T-cell (primary cell): ENCODE data around the gene ADAM12. TPM values are rescaled to one million over a fixed set of nuclear protein-coding genes. Genes with fewer than 3 reads are reported as not detected.

Source experiments
- ATAC-seq, 4 experiments: fragments of 200-7000 bp in 3 of 4; fragments of 150-1000 bp in 1 of 4; cut with Tn5 transposase; replicated peaks in 1 of 4; 1 replicate in 3 of 4; 2 replicates in 1 of 4; pipeline ENCODE4 v1.10.0; 2021; ENCODE audit warnings: moderate library complexity in 3 of 4, mild to moderate bottlenecking in 2 of 4, moderate number of reproducible peaks in 1 of 4
- CTCF ChIA-PET, 2 donors: fragments of 300-600 bp; sonication (Branson Sonifier 250); formaldehyde crosslinking; loops; one replicate each; lab custom pipeline; 2022; ENCODE audit warnings: antibody characterized with exemption in 2 of 2; lab: Charles Lee
- POLR2A ChIA-PET, 2 donors: fragments of 300-600 bp; sonication (Branson Sonifier 250); formaldehyde crosslinking; loops; one replicate each; lab custom pipeline; 2022; ENCODE audit warnings: antibody characterized with exemption in 2 of 2; lab: Charles Lee
- DNase-seq, 35 experiments: peaks; one replicate each; pipeline versions ENCODE4 v3.0.0 to v3.0.0-alpha.2; 2013 to 2023
- H3K27ac ChIP-seq: one replicate; pipeline ENCODE4 v1.5.1; 2013; ENCODE audit warnings: low read length
- H3K27me3 ChIP-seq, 2 experiments: replicated peaks in 1 of 2; 1 replicate in 1 of 2; 2 replicates in 1 of 2; pipeline versions ENCODE4 v1.6.1 to v1.7.0; 2013; ENCODE audit warnings: low read length in 1 of 2, mixed read lengths in 1 of 2; ENCODE audit not compliant: control insufficient read depth in 2 of 2, insufficient read depth in 2 of 2; ENCODE audit errors: extremely low read depth in 1 of 2
- H3K36me3 ChIP-seq, 2 donors: 1 replicate in 1 of 2; 2 replicates in 1 of 2; pipeline versions ENCODE4 v1.6.1 to v1.7.0; 2013; ENCODE audit warnings: low read length in 1 of 2; ENCODE audit not compliant: control insufficient read depth in 2 of 2, insufficient read depth in 1 of 2; ENCODE audit errors: extremely low read depth in 1 of 2
- H3K4me1 ChIP-seq, 2 experiments: 1 replicate in 1 of 2; 2 replicates in 1 of 2; pipeline versions ENCODE4 v1.6.1 to v1.7.0; 2013; ENCODE audit warnings: low read length in 2 of 2, mixed read lengths in 1 of 2; ENCODE audit not compliant: insufficient read depth in 2 of 2, control insufficient read depth in 1 of 2; ENCODE audit errors: extremely low read depth in 1 of 2
- H3K4me3 ChIP-seq, 2 donors: 1 replicate in 1 of 2; 2 replicates in 1 of 2; pipeline versions ENCODE4 v1.5.1 to v1.7.0; 2013; ENCODE audit warnings: mild to moderate bottlenecking in 2 of 2, low read length in 1 of 2, moderate library complexity in 1 of 2; ENCODE audit not compliant: control insufficient read depth in 1 of 2; ENCODE audit errors: extremely low read depth in 1 of 2
- H3K9me3 ChIP-seq: 2 replicates; pipeline ENCODE4 v1.7.0; 2013
- H3K27ac Mint-ChIP-seq, 2 donors: one replicate each; pipeline ENCODE4 v1.8.0; 2020 to 2021; ENCODE audit warnings: mild to moderate bottlenecking in 2 of 2, mixed read lengths in 2 of 2
- H3K27me3 Mint-ChIP-seq, 2 donors: one replicate each; pipeline ENCODE4 v1.8.0; 2021 to 2022; ENCODE audit warnings: mixed read lengths in 2 of 2
- H3K36me3 Mint-ChIP-seq: one replicate; pipeline ENCODE4 v1.8.0; 2021; ENCODE audit warnings: mixed read lengths
- H3K4me1 Mint-ChIP-seq, 3 donors: one replicate each; pipeline ENCODE4 v1.8.0; 2020 to 2022; ENCODE audit warnings: mixed read lengths in 3 of 3, mild to moderate bottlenecking in 1 of 3
- H3K4me3 Mint-ChIP-seq, 3 donors: one replicate each; pipeline ENCODE4 v1.8.0; 2020 to 2022; ENCODE audit warnings: mild to moderate bottlenecking in 3 of 3, mixed read lengths in 3 of 3, moderate library complexity in 3 of 3
- H3K9me3 Mint-ChIP-seq, 3 donors: one replicate each; pipeline ENCODE4 v1.8.0; 2020 to 2022; ENCODE audit warnings: mixed read lengths in 3 of 3
- WGBS: methylation state at CpG from one replicate; pipeline ENCODE4 v1.1.5; 2013; ENCODE audit warnings: missing lambda C conversion rate; ENCODE audit not compliant: insufficient coverage; 5-methylcytosine and 5-hydroxymethylcytosine counted together
- total RNA-seq, 35 experiments: library from RNA in 6 of 35; stranded (reverse) in 6 of 35; fragments of 120-200 nt in 1 of 35; gene quantifications; one replicate each; pipeline versions ENCODE4 v1.2.1 to v1.2.4 and lab custom pipeline; 2013 to 2026

The ADAM12 gene
- total RNA-seq, 5 donors from 2014 or later (not counting 1 experiment from before 2014, with no cell fraction given), result 0.35 to 5.7 (median 1.2) TPM

DNA sequence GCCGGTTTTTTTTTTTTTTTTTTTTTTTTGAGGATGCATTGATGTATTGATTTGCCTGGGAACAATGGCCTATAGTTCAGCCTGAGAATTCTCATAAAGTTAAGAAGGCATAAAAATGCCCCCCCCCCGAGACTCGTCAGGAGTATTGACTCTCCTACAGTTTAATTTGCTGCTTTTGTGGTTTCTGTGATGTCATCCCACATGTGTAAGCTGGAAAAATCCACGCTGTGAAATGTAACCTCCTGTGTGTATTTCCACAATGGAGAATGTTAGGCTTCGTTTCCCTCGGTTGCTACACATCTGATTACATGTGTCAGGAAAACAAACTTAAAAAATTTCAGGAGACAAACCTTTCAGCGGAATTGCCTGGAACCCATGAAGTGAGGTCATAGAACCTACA lies 374.0 kb downstream of the ADAM12 start:
- Histone ChIP-seq H3K4me3 (no peak overlapping the region), H3K27me3 (peaks cover 0 to 5% of the 10 kb centered on the region in 2 experiments), H3K4me1 (peaks cover 0 to 8% of the 10 kb centered on the region in 2 experiments), H3K36me3 (no peaks in the 10 kb centered on the region), H3K9me3 (no peaks in the 10 kb centered on the region), H3K27ac (no peak overlapping the region)
- ChIA-PET POLR2A (interaction anchor here in 1 of 2 donors (0.6 kb wide), 1 partner anchor 391 kb away, joined by 4 read pairs; no protein-coding TSS in a partner anchor), CTCF (interaction anchor here in 1 of 2 donors (0.6 kb wide), 1 partner anchor 511 kb away, joined by 3 read pairs; no protein-coding TSS in a partner anchor)
- no peak overlapping the region for H3K4me3 Mint-ChIP-seq
- H3K27ac Mint-ChIP-seq, result no peak overlapping the region
- DNase-seq (no peak), ATAC-seq (no peak)
- peaks cover 0 to 15% (median 0%) of the 10 kb centered on the region in 3 donors for H3K4me1 Mint-ChIP-seq
- peaks cover 7 to 15% of the 10 kb centered on the region in 2 donors for H3K27me3 Mint-ChIP-seq
- no peaks in the 10 kb centered on the region for H3K9me3 Mint-ChIP-seq
- WGBS, result 96% methylated on average over 3 of the region's 7 CpGs
- no peaks in the 10 kb centered on the region for H3K36me3 Mint-ChIP-seq

DNA sequence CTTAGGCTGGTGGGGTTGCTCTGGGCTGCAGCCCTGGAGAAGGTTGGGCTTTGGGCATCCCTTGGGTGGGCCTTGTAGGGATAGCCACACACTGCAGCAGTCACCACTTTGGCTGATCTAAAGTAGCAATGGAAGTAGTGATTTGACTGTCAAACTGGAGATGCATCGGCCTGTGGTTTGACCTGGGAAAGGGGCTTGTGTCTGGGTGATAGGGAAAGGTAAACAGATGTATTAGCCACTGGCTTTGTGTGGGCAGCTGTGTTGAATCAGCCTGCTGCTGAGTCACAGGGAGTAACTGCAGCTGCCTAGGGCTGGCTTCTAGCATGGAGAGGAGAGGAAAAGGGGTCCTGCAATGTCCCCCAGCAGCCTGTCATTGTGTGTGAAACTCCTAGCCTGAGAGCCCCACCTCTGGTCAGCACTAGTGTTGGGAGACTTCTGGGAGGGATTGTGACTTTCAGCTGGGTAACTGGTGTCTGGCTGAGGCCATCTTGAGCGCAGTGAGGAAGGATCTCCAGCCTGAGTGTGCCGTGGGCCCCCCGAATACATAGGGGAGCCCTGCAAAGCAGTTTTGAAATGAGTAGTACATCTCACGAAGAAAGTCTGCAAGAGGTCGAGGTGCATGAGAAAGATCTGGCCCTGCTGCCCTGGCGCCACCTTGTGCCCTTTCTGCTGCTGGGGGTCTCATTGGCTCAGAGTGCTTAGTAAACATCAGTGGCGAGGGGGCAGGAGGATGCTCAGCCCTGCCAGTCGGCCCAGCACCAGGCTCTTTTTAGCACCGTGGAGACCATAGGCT lies 374.6 kb downstream of the ADAM12 start:
- H3K4me3 ChIP-seq, result no peak overlapping the region
- H3K27me3 Mint-ChIP-seq, result peaks cover 4 to 15% of the 10 kb centered on the region in 2 donors
- POLR2A ChIA-PET, result interaction anchor here in 1 of 2 donors (0.6 kb wide), 1 partner anchor 391 kb away, joined by 4 read pairs; no protein-coding TSS in a partner anchor
- peaks cover 0 to 8% of the 10 kb centered on the region in 2 experiments for H3K4me1 ChIP-seq
- DNase-seq (peak in 2 of 35 experiments; percentile 6 to 11), ATAC-seq (no peak)
- H3K27me3 ChIP-seq, result peaks cover 0 to 5% of the 10 kb centered on the region in 2 experiments
- no peaks in the 10 kb centered on the region for H3K9me3 Mint-ChIP-seq
- no peaks in the 10 kb centered on the region for H3K36me3 ChIP-seq
- H3K27ac ChIP-seq, result no peak overlapping the region
- H3K36me3 Mint-ChIP-seq, result no peaks in the 10 kb centered on the region
- peaks cover 0 to 15% (median 0%) of the 10 kb centered on the region in 3 donors for H3K4me1 Mint-ChIP-seq
- no peak overlapping the region for H3K27ac Mint-ChIP-seq
- CTCF ChIA-PET, result no interaction called here
- no peaks in the 10 kb centered on the region for H3K9me3 ChIP-seq
- H3K4me3 Mint-ChIP-seq, result no peak overlapping the region
- WGBS, result 59% methylated on average over 7 of the region's 10 CpGs

- peaks cover 4 to 13% of the 10 kb centered on the region in 2 donors for H3K27me3 Mint-ChIP-seq
- CTCF ChIA-PET, result no interaction called here
- Histone ChIP-seq H3K9me3 (no peaks in the 10 kb centered on the region), H3K27me3 (peaks cover 0 to 5% of the 10 kb centered on the region in 2 experiments), H3K4me1 (peaks cover 0 to 8% of the 10 kb centered on the region in 2 experiments), H3K36me3 (no peaks in the 10 kb centered on the region), H3K4me3 (no peak overlapping the region), H3K27ac (no peak overlapping the region)
- no peak for ATAC-seq
- no peak overlapping the region for H3K4me3 Mint-ChIP-seq
- POLR2A ChIA-PET, result no interaction called here
- H3K4me1 Mint-ChIP-seq, result peaks cover 0 to 15% (median 0%) of the 10 kb centered on the region in 3 donors
- WGBS, result no CpG with 5 or more reads among the region's 2 CpGs
- no peak overlapping the region for H3K27ac Mint-ChIP-seq
- no peak for DNase-seq
- H3K36me3 Mint-ChIP-seq, result no peaks in the 10 kb centered on the region
- no peaks in the 10 kb centered on the region for H3K9me3 Mint-ChIP-seq
Observed at GRCh38 chr10:126012485-126012884, 375.8 kb downstream of the ADAM12 start.

- Histone ChIP-seq H3K27ac (no peak overlapping the region), H3K27me3 (peaks cover 0 to 5% of the 10 kb centered on the region in 2 experiments), H3K4me1 (peaks cover 0 to 8% of the 10 kb centered on the region in 2 experiments), H3K36me3 (no peaks in the 10 kb centered on the region), H3K9me3 (no peaks in the 10 kb centered on the region), H3K4me3 (no peak overlapping the region)
- Mint-ChIP-seq H3K27ac (no peak overlapping the region), H3K36me3 (no peaks in the 10 kb centered on the region), H3K9me3 (no peaks in the 10 kb centered on the region), H3K4me1 (peaks cover 0 to 15% (median 0%) of the 10 kb centered on the region in 3 donors), H3K27me3 (peaks cover 4 to 8% of the 10 kb centered on the region in 2 donors), H3K4me3 (no peak overlapping the region)
- ChIA-PET CTCF (no interaction called here), POLR2A (no interaction called here)
- DNase-seq (peak in 24 of 35 experiments; percentile 2 to 67 (median 22)), ATAC-seq (peak in 1 of 4 experiments; percentile 41)
- 13% methylated on average over 3 of the region's 5 CpGs for WGBS
Observed at GRCh38 chr10:126011995-126012394, 376.3 kb downstream of the ADAM12 start.

DNA sequence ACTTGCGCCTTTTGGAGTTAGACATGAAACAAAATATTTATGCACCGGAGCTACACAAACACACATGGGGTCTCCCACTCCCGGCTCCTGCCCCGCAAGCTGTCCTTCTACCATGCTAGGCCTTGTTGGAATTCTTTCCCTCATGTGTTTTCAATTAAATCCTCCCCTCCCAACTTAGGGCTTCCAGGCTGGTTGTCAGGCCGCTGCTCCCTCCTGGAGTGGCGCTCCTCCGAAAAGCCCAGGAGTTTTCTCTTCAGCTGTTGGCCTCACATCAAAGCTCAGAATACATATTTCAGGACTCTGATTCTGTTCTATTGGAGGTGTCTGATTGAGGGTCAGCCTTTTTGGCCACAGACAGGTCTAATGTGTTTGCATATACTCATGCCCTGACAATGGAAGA lies 378.6 kb downstream of the ADAM12 start:
- Histone ChIP-seq H3K27ac (no peak overlapping the region), H3K4me3 (no peak overlapping the region), H3K4me1 (peaks cover 0 to 8% of the 10 kb centered on the region in 2 experiments), H3K36me3 (no peaks in the 10 kb centered on the region), H3K27me3 (peaks cover 0 to 5% of the 10 kb centered on the region in 2 experiments), H3K9me3 (no peaks in the 10 kb centered on the region)
- peaks cover 0 to 15% (median 0%) of the 10 kb centered on the region in 3 donors for H3K4me1 Mint-ChIP-seq
- no peaks in the 10 kb centered on the region for H3K36me3 Mint-ChIP-seq
- H3K27ac Mint-ChIP-seq, result no peak overlapping the region
- ChIA-PET POLR2A (no interaction called here), CTCF (no interaction called here)
- 93% methylated on average over 2 of the region's 7 CpGs for WGBS
- peaks cover 7 to 8% of the 10 kb centered on the region in 2 donors for H3K27me3 Mint-ChIP-seq
- no peak for ATAC-seq
- H3K9me3 Mint-ChIP-seq, result no peaks in the 10 kb centered on the region
- H3K4me3 Mint-ChIP-seq, result no peak overlapping the region
- DNase-seq, result no peak

DNA sequence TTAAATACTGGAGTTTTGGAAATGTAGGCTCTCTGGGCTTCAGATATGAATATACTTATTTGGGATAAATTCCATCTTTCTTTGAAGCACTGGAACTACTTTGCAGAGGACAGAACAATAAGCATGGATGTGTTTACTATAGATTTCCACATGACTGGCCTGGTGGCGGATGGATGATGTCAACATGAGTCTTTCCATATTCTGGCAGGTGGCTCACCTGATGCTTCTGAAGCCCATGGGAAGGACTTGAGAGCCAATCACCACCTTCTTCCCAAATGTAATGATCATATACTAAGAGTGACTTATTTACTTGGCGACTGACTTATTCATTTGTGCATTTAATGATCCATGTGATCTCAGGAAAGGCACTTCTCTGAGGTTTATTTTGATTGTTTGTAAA lies 381.4 kb downstream of the ADAM12 start:
- no peak overlapping the region for H3K27ac Mint-ChIP-seq
- 100% methylated on average over 1 of the region's 2 CpGs for WGBS
- CTCF ChIA-PET, result no interaction called here
- no peak overlapping the region for H3K4me3 Mint-ChIP-seq
- Histone ChIP-seq H3K36me3 (no peaks in the 10 kb centered on the region), H3K4me3 (no peak overlapping the region), H3K27ac (no peak overlapping the region), H3K9me3 (no peaks in the 10 kb centered on the region), H3K4me1 (no peaks in the 10 kb centered on the region), H3K27me3 (no peaks in the 10 kb centered on the region)
- H3K9me3 Mint-ChIP-seq, result no peaks in the 10 kb centered on the region
- POLR2A ChIA-PET, result no interaction called here
- peaks cover under 1 to 7% of the 10 kb centered on the region in 2 donors for H3K27me3 Mint-ChIP-seq
- peaks cover 0 to 3% (median 0%) of the 10 kb centered on the region in 3 donors for H3K4me1 Mint-ChIP-seq
- no peak for DNase-seq
- no peak for ATAC-seq
- no peaks in the 10 kb centered on the region for H3K36me3 Mint-ChIP-seq
